ENCODE measurements around the gene PTPRO. TPM values are rescaled to one million over a fixed set of nuclear protein-coding genes. Genes with fewer than 3 reads are reported as not detected.
A peak's percentile ranks its signal among the peaks of the same experiment; 100 is the strongest.

PTPRO gene
- total and polyA plus RNA-seq, 4 donors, result 0.31 to 3.3 (median 1.1) TPM

- no peak overlapping the region for H3K27ac ChIP-seq (ENCODE audit: low read depth in 1 of 2, low read length in 2 of 2)
- no peaks in the 10 kb centered on the region for H3K4me1 ChIP-seq (ENCODE audit: control insufficient read depth in 4 of 4, insufficient read depth in 4 of 4, low read length in 3 of 4)
- no peaks in the 10 kb centered on the region for H3K9me3 ChIP-seq (ENCODE audit: control insufficient read depth in 4 of 4, low read length in 3 of 4)
- WGBS, result 30% methylated on average over 3 of the region's 3 CpGs
- H3K4me3 ChIP-seq (ENCODE audit: low read depth in 1 of 3, low read length in 3 of 3), result no peak overlapping the region
- no peaks in the 10 kb centered on the region for H3K36me3 ChIP-seq (ENCODE audit: control insufficient read depth in 4 of 4, insufficient read depth in 3 of 4, low read depth in 1 of 4, low read length in 3 of 4)
- no peak for DNase-seq (ENCODE audit: low spot score)
- no peaks in the 10 kb centered on the region for H3K27me3 ChIP-seq (ENCODE audit: control insufficient read depth in 4 of 4, insufficient read depth in 4 of 4, low read length in 3 of 4)
- TF ChIP-seq EGR1 (IDR thresholded peaks at IDR 0.05; ENCODE audit: low read depth in 2 of 2) (no peak), RXRA (IDR thresholded peaks at IDR 0.05) (no peak), RAD21 (IDR thresholded peaks at IDR 0.05) (peak; percentile 75 to 78), SP1 (IDR thresholded peaks at IDR 0.05) (no peak), REST (IDR thresholded peaks at IDR 0.05) (no peak), GABPA (IDR thresholded peaks at IDR 0.05 in 1 of 2, conservative IDR thresholded peaks at IDR 0.05 in 1 of 2) (no peak), TAF1 (conservative IDR thresholded peaks at IDR 0.05) (no peak), FOXA2 (IDR thresholded peaks at IDR 0.05) (no peak), MAX (IDR thresholded peaks at IDR 0.05) (no peak), FOXA1 (IDR thresholded peaks at IDR 0.05) (no peak), ATF3 (IDR thresholded peaks at IDR 0.05) (no peak), ZBTB33 (IDR thresholded peaks at IDR 0.05) (no peak)
- TF ChIP-seq, protein P1, sequence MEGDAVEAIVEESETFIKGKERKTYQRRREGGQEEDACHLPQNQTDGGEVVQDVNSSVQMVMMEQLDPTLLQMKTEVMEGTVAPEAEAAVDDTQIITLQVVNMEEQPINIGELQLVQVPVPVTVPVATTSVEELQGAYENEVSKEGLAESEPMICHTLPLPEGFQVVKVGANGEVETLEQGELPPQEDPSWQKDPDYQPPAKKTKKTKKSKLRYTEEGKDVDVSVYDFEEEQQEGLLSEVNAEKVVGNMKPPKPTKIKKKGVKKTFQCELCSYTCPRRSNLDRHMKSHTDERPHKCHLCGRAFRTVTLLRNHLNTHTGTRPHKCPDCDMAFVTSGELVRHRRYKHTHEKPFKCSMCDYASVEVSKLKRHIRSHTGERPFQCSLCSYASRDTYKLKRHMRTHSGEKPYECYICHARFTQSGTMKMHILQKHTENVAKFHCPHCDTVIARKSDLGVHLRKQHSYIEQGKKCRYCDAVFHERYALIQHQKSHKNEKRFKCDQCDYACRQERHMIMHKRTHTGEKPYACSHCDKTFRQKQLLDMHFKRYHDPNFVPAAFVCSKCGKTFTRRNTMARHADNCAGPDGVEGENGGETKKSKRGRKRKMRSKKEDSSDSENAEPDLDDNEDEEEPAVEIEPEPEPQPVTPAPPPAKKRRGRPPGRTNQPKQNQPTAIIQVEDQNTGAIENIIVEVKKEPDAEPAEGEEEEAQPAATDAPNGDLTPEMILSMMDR (IDR thresholded peaks at IDR 0.05; ENCODE audit: low read depth, low read length, missing input control), result peak; percentile 47
- no peak overlapping the region for H3K9ac ChIP-seq (ENCODE audit: low read depth in 1 of 2, low read length in 2 of 2)
Measured at GRCh38 chr12:15584366-15585041, 262.2 kb downstream of the PTPRO start.

All from liver (tissue), 9 donors.